Thymus (tissue), 11 donors: ENCODE results near the gene IZUMO3. TPM values are rescaled to one million over a fixed set of nuclear protein-coding genes. Genes with fewer than 3 reads are reported as not detected.

Experiments
- DNase-seq, 9 donors: peaks; one replicate each; pipeline ENCODE4 v3.0.0-alpha.2; 2013; ENCODE audit warnings: low spot score in 9 of 9, low read depth in 6 of 9, missing footprints in 1 of 9
- H3K27ac ChIP-seq, 2 donors: one replicate each; pipeline ENCODE4 v1.5.1; 2013; ENCODE audit warnings: control low read depth in 1 of 2, low read depth in 1 of 2, low read length in 1 of 2, mild to moderate bottlenecking in 1 of 2, moderate library complexity in 1 of 2
- H3K27me3 ChIP-seq, 2 donors: one replicate each; pipeline ENCODE4 v1.5.1; 2013; ENCODE audit warnings: low read length in 1 of 2; ENCODE audit not compliant: control insufficient read depth in 2 of 2, insufficient read depth in 1 of 2
- H3K36me3 ChIP-seq, 2 donors: one replicate each; pipeline ENCODE4 v1.5.1; 2013; ENCODE audit warnings: low read length in 1 of 2, mild to moderate bottlenecking in 1 of 2, moderate library complexity in 1 of 2; ENCODE audit not compliant: control insufficient read depth in 2 of 2, insufficient read depth in 2 of 2
- H3K4me1 ChIP-seq, 2 donors: one replicate each; pipeline ENCODE4 v1.5.1; 2013; ENCODE audit warnings: low read length in 2 of 2; ENCODE audit not compliant: control insufficient read depth in 2 of 2, insufficient read depth in 2 of 2
- H3K4me3 ChIP-seq, 2 donors: one replicate each; pipeline ENCODE4 v1.5.1; 2013; ENCODE audit warnings: low read length in 2 of 2, control low read depth in 1 of 2, mild to moderate bottlenecking in 1 of 2
- H3K9me3 ChIP-seq, 2 donors: one replicate each; pipeline ENCODE4 v1.5.1; 2013; ENCODE audit warnings: low read length in 1 of 2, mild to moderate bottlenecking in 1 of 2; ENCODE audit not compliant: control insufficient read depth in 2 of 2, insufficient read depth in 1 of 2
- WGBS: extraction: QIAGEN DNeasy Blood & Tissue Kit; methylation state at CpG from one replicate; pipeline ENCODE4 v1.1.7; 2013; 5-methylcytosine and 5-hydroxymethylcytosine counted together
- polyA plus RNA-seq: library from polyadenylated mRNA; stranded (reverse); fragments of 200-250 nt; gene quantifications from one replicate; pipeline ENCODE4 v1.2.3, GENCODE V29; 2013
- total RNA-seq: library from RNA; stranded (reverse); fragments of 120-200 nt; gene quantifications from one replicate; pipeline ENCODE4 v1.2.4, GENCODE V29; 2013
- donor health status: healthy.

The IZUMO3 gene
- total and polyA plus RNA-seq, 2 donors, result 0.02 TPM; not detected in 1

- no peak overlapping the region for H3K4me3 ChIP-seq
- DNase-seq, result no peak
- H3K4me1 ChIP-seq, result no peaks in the 10 kb centered on the region
- no peak overlapping the region for H3K27ac ChIP-seq
- H3K27me3 ChIP-seq, result no peaks in the 10 kb centered on the region
- H3K9me3 ChIP-seq, result no peaks in the 10 kb centered on the region
- WGBS, result 70% methylated on average over 2 of the region's 2 CpGs
- H3K36me3 ChIP-seq, result no peaks in the 10 kb centered on the region
Measured at GRCh38 chr9:24498632-24499031, 47.1 kb downstream of the IZUMO3 start.

GRCh38 chr9:24497671-24498070 is 48.0 kb downstream of the IZUMO3 start:
- no peak for DNase-seq
- Histone ChIP-seq H3K36me3 (no peaks in the 10 kb centered on the region), H3K9me3 (no peaks in the 10 kb centered on the region), H3K27ac (no peak overlapping the region), H3K27me3 (no peaks in the 10 kb centered on the region), H3K4me3 (no peak overlapping the region), H3K4me1 (no peaks in the 10 kb centered on the region)
- 82% methylated on average over 4 of the region's 4 CpGs for WGBS
